DMS53 (cell line): ENCODE measurements around the gene SOD1.
A peak's percentile ranks its signal among the peaks of the same experiment; 100 is the strongest.

Experiments
- DNase-seq: peaks from one replicate; lab custom pipeline; 2025; lab: John Stamatoyannopoulos, UW

The SOD1 gene

GRCh38 chr21:31684918-31685317, 25.4 kb downstream of the SOD1 start:
- DNase-seq, result no peak

DNA sequence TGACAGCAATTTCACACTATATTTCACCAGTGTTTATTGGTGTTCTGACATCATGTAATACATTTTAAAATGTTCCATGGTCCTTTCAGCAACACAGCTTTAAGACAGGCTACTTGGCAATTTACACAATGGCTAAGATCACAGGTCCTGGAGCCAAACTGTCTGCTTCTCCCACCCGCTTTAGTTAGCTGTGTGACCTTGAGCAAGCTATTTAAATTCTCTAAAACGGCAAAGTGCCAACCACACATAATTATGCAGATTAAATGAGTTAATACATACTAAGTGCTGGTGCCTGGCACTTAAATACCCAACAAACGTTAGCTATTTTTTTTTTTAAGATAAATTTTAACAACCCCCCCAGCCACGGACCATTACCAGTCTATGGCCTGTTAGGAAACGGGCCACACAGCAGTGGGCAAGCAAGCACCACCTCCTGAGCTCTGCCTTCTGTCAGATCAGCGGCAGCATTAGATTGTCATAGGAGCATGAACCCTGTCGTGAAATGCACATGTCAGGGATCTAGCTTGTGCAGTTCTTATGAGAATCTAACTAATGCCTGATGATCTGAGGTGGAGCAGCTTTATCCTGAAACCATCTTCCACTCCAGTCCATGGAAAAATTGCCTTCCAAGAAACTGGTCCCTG, 26.9 kb downstream of the SOD1 start:
- no peak for DNase-seq

DNA sequence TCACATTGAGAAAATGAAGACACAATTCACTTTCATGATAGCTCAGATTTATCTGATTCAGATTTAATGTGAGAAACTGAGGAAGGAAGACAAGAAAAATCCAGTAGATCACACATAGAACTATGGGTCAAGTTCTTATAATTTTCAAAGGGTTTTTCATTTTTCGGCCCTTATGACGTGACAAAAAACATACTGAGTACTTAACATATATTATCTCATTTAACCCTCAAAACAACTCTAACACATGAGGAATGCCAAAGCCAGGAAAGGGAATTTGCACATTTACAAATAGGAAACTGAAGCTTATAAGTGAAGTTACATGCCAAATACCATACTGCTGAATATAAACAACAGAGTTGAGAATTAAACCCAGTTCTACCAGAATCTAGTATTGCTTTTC, 27.6 kb downstream of the SOD1 start:
- no peak for DNase-seq

DNA sequence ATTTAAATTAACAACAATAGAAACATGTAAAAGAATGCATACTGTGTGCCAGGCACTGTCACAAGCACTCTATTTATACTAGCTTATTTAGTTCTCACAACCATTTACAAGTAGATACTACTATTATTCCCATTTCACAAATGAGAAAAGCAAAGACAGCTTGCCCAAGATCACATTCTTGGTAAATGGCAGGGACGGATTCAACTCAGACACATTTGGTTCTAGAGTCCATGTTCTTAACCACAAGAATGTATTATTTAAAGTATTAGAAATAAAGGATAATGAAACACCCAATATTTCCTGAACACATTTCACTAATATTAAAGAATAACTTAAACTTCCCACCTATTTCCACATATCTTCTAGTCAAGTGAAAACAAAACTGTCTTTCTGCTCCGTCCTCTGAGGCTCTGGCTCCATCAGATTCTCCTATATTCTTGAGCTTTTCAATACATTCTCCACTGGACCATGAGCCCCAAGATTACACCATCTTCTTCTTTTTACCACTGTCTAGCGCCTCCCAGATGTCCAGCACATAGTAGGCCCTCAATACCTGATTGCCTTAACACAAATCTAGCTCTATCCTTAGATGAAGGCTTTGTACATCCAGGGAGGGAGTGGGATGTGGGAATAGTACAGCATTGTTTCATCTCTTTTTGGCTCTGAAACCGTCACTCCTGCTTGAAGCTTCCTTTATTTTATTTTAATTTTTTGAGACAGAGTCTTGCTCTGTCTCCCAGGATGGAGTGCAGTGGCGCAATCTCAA, 29.3 kb downstream of the SOD1 start:
- no peak for DNase-seq

- DNase-seq, result no peak
Observed at GRCh38 chr21:31693222-31693621, 33.7 kb downstream of the SOD1 start.

DNA sequence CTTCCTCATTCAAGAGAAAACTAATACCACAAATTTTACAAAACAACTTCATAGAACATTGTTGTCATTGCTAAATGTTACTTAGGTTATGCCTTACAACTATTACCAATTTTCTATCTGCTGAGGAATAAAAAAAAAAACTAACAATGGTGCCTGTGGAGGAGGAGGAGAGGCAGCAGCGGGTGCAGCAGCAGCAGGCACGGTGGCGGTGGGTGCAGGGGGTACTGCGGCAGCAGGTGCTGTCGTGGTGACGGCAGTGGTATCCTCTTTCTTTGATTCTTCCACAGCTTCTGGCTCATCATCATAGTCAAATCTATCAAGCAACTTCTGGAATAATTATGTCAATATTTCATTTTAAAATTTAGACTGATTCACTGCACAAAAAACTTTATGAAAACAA, 36.9 kb downstream of the SOD1 start:
- DNase-seq, result no peak

DNA sequence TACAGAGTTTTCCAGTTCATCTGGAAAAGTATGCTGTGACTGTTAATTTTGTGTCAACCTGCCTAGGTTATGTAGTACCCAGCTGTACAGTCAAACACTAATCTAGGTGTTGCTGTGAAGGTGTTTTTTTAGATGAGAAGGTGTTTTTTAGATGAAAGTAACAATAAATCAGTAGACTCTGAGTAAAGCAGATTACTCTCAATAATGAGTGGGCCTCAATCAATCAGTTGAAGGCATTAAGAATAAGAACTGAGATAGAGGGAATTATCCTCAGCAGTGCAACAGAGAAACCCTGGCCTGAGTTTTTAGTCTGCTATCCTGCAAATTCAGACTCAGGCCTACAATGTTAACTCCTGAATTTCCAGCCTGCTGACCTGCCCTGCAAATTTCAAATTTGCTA, 39.0 kb downstream of the SOD1 start:
- no peak for DNase-seq

GRCh38 chr21:31700040-31700439, 40.5 kb downstream of the SOD1 start:
- DNase-seq, result no peak

- no peak for DNase-seq
Observed at GRCh38 chr21:31706562-31706961, 47.1 kb downstream of the SOD1 start.

DNA sequence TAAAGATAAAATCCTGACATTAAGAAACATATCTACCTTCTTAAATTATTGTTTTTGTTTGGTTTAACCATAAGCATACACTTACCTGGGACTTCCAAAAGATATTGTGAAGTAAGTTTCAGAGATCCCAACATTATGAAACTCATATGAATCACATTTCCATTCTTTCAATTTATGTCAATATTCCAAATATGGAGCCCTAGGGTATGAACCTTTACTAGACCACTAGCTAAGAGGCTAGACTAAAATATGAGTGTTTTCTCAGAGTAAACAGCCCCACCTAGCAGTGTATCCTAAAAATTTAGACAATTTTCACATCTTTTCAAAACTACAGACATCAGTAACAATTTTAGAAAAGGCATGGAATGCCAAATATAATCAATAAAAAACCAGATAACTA, 48.0 kb downstream of the SOD1 start:
- no peak for DNase-seq

GRCh38 chr21:31708541-31708940, 49.0 kb downstream of the SOD1 start:
- DNase-seq, result no peak

GRCh38 chr21:31710586-31710985, 51.1 kb downstream of the SOD1 start:
- DNase-seq, result no peak

DNA sequence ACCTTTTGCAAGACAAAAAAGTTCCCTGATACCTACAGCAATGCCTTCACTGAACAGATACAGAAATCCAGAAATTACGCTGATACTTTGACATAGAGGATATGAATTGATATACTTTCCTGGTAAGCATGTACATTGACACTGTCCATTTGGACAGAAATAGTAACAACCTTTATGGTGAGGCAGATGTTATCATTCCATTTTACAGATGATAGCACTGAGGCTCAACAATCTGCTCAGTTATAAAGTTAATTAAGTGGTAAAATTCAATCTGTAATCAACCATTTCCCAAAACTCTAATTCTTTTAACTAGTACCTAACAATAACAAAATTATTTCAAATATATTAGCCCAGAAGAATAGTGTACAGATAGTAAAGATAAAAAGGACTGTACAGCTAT, 51.8 kb downstream of the SOD1 start:
- DNase-seq, result no peak

- no peak for DNase-seq
Observed at GRCh38 chr21:31711745-31712285, 52.3 kb downstream of the SOD1 start.

- DNase-seq, result no peak
Observed at GRCh38 chr21:31713115-31713514, 53.6 kb downstream of the SOD1 start.

DNA sequence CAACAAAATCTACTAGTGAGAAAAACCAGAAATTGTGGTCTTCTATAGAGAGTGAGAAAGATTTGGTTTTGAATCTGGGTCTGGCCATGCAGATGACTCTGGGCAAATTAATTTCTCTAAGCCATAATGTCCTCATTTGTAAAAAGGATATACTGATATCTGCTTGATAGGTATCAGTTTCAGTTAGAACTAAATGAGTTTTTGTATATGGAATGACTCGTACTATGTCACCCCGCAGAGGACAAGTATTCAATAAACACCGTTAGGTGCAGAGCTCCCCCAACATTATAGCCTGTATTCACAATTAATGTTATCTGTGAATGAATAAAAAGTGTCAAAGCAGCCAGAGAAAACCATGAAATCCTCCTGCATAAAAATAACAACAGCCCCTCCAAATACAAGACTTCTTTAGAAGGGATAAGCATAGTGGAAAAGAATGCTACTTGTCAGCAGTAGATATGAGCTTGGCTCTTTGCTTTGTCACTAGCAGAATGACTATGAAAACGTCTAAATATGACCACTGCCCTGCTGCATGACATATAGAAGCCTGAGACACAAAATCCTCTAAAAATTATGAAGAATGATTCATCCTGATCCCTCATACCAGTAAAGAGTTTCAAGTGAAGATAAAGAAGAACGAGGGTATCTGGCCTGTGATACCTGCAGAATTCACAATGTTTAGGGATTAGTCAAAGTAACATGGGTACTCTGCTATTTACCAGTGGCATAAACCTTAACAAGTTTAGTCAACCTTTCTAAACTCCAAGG, 54.7 kb downstream of the SOD1 start:
- DNase-seq, result peak; percentile 4

DNA sequence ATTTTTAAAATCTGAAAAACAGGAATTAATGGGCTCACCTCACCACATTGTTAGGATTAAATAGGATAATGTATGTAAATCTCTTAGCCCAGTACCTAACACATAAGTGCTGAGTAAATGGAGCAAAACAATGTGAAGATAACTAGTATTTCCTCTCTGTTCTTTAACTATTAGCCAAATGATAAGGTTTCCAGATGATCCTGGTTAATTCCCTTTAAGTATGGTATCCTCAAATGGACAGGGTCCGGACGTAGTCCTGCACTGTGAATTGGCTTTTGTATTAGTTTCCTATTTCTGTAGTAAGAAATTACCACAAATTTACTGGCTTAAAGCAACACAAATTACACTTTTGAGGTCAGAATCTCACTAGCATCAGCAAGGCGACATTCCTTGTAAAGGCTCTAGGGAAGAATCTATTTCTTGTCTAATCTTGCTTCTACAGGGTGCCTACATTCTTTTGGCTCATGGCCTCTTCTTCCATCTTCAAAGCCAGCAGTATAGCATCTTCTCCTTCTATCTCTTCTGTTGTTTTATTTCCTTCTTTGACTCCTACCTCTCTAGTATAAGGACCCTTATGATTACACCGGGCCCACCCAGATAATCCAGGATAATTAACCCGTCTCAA, 55.4 kb downstream of the SOD1 start:
- DNase-seq, result no peak

GRCh38 chr21:31716106-31716505, 56.6 kb downstream of the SOD1 start:
- DNase-seq, result no peak
